CD14-positive monocyte (primary cell): ENCODE measurements around the gene PTPRD. TPM values are rescaled to one million over a fixed set of nuclear protein-coding genes. Genes with fewer than 3 reads are reported as not detected.

Experiments used
- DNase-seq, 3 donors: peaks; one replicate each; pipeline ENCODE4 v3.0.0-alpha.2; 2011 to 2022
- H2AFZ ChIP-seq: 2 replicates; pipeline ENCODE4 v1.6.0; 2012; ENCODE audit warnings: mild to moderate bottlenecking, low read depth, low read length, inconsistent platforms; ENCODE audit not compliant: insufficient read depth, poor library complexity, severe bottlenecking
- H3K27ac ChIP-seq, 2 donors: 1 replicate in 1 of 2; 2 replicates in 1 of 2; pipeline ENCODE4 v1.5.1; 2012 to 2013; ENCODE audit warnings: low read length in 2 of 2, control low read depth in 1 of 2, inconsistent platforms in 1 of 2, low read depth in 1 of 2, mild to moderate bottlenecking in 1 of 2
- H3K27me3 ChIP-seq, 2 donors: one replicate each; pipeline versions ENCODE4 v1.6.0 to v1.6.1; 2011 to 2013; ENCODE audit warnings: low read length in 2 of 2; ENCODE audit not compliant: control insufficient read depth in 2 of 2, insufficient read depth in 2 of 2
- H3K36me3 ChIP-seq, 2 donors: replicated peaks in 1 of 2; 1 replicate in 1 of 2; 2 replicates in 1 of 2; pipeline versions ENCODE4 v1.5.1 to v1.6.1; 2012 to 2013; ENCODE audit warnings: low read length in 2 of 2, control low read depth in 1 of 2, inconsistent platforms in 1 of 2, mild to moderate bottlenecking in 1 of 2; ENCODE audit not compliant: insufficient read depth in 2 of 2, control insufficient read depth in 1 of 2
- H3K4me1 ChIP-seq, 2 donors: 1 replicate in 1 of 2; 2 replicates in 1 of 2; pipeline versions ENCODE4 v1.5.1 to v1.6.1; 2012 to 2013; ENCODE audit warnings: low read length in 2 of 2, control low read depth in 1 of 2, inconsistent platforms in 1 of 2, mild to moderate bottlenecking in 1 of 2, moderate library complexity in 1 of 2; ENCODE audit not compliant: insufficient read depth in 2 of 2, control insufficient read depth in 1 of 2
- H3K4me2 ChIP-seq: replicated peaks from 2 replicates; pipeline ENCODE3; 2012; ENCODE audit warnings: low read length, moderate library complexity, mild to moderate bottlenecking; ENCODE audit not compliant: poor library complexity, severe bottlenecking; ENCODE audit errors: extremely low read depth
- H3K4me3 ChIP-seq, 3 experiments: fragments of 200-600 bp in 1 of 3; sonication (generic) in 1 of 3; replicated peaks in 1 of 3; 1 replicate in 2 of 3; 2 replicates in 1 of 3; pipeline ENCODE4 v1.5.1; 2011 to 2013; ENCODE audit warnings: low read length in 3 of 3, mild to moderate bottlenecking in 3 of 3, control low read depth in 2 of 3, low read depth in 2 of 3, inconsistent platforms in 1 of 3, moderate library complexity in 1 of 3
- H3K79me2 ChIP-seq: 2 replicates; pipeline ENCODE4 v1.6.0; 2012; ENCODE audit warnings: mild to moderate bottlenecking, control low read depth, inconsistent platforms, low read length, moderate library complexity; ENCODE audit not compliant: insufficient read depth
- H3K9ac ChIP-seq: 2 replicates; pipeline ENCODE4 v1.6.0; 2017; ENCODE audit warnings: low read length, mild to moderate bottlenecking; ENCODE audit not compliant: insufficient read depth, poor library complexity, severe bottlenecking
- H3K9me3 ChIP-seq, 2 donors: replicated peaks in 1 of 2; 1 replicate in 1 of 2; 2 replicates in 1 of 2; pipeline versions ENCODE4 v1.5.1 to v1.6.1; 2012 to 2013; ENCODE audit warnings: low read length in 2 of 2, control low read depth in 1 of 2; ENCODE audit not compliant: control insufficient read depth in 1 of 2, insufficient read depth in 1 of 2
- H4K20me1 ChIP-seq: 2 replicates; pipeline ENCODE4 v1.6.0; 2012; ENCODE audit warnings: mild to moderate bottlenecking, low read length, control low read depth, moderate library complexity; ENCODE audit not compliant: insufficient read depth
- H3K27ac Mint-ChIP-seq, 7 donors: one replicate each; pipeline ENCODE4 v1.8.0; 2020; ENCODE audit warnings: mild to moderate bottlenecking in 7 of 7, mixed read lengths in 7 of 7, moderate library complexity in 6 of 7, inconsistent platforms in 2 of 7
- H3K27me3 Mint-ChIP-seq, 3 donors: one replicate each; pipeline ENCODE4 v1.8.0; 2021 to 2022; ENCODE audit warnings: low read depth in 3 of 3, mild to moderate bottlenecking in 3 of 3, mixed read lengths in 3 of 3, moderate library complexity in 3 of 3, inconsistent platforms in 1 of 3
- H3K36me3 Mint-ChIP-seq, 2 donors: one replicate each; pipeline ENCODE4 v1.8.0; 2020; ENCODE audit warnings: mixed read lengths in 2 of 2, inconsistent platforms in 1 of 2, mild to moderate bottlenecking in 1 of 2
- H3K4me1 Mint-ChIP-seq: one replicate; pipeline ENCODE4 v1.8.0; 2020; ENCODE audit warnings: mild to moderate bottlenecking, mixed read lengths
- H3K4me3 Mint-ChIP-seq, 2 donors: one replicate each; pipeline ENCODE4 v1.8.0; 2020; ENCODE audit warnings: mild to moderate bottlenecking in 2 of 2, mixed read lengths in 2 of 2, moderate library complexity in 1 of 2
- H3K9me3 Mint-ChIP-seq, 7 donors: one replicate each; pipeline ENCODE4 v1.8.0; 2020 to 2022; ENCODE audit warnings: mixed read lengths in 7 of 7, mild to moderate bottlenecking in 6 of 7, moderate library complexity in 6 of 7, inconsistent platforms in 2 of 7
- CTCF ChIP-seq: fragments of 200-600 bp; IDR thresholded peaks from one replicate; pipeline ENCODE4 v1.8.0; 2022; ENCODE audit warnings: antibody characterized with exemption, mild to moderate bottlenecking
- WGBS: methylation state at CpG from one replicate; pipeline ENCODE4 v1.1.5; 2013; ENCODE audit warnings: missing lambda C conversion rate; ENCODE audit not compliant: insufficient coverage; 5-methylcytosine and 5-hydroxymethylcytosine counted together
- intact Hi-C, 2 donors: fragments of 100-400 bp; cut with micrococcal nuclease; formaldehyde crosslinking; loops; one replicate each; pipeline versions ENCODE4 v1.15.0 to v1.15.1; 2023
- polyA plus RNA-seq, 3 donors: library from polyadenylated mRNA; depleted of rRNA in 1 of 3; unstranded in 2 of 3; stranded (reverse) in 1 of 3; fragments of 300-500 nt in 2 of 3; fragments of >200 nt in 1 of 3; fragmentation: Illumina TruSeq in 2 of 3; gene quantifications; 1 replicate in 2 of 3; 2 replicates in 1 of 3; pipeline ENCODE4 v1.2.3, GENCODE V29; 2012 to 2021

The PTPRD gene
- polyA plus RNA-seq, 3 donors = not detected

- no peaks in the 10 kb centered on the region for H3K36me3 ChIP-seq
- H2AFZ ChIP-seq = no peak overlapping the region
- Mint-ChIP-seq H3K4me1 (no peaks in the 10 kb centered on the region), H3K36me3 (no peaks in the 10 kb centered on the region), H3K9me3 (no peaks in the 10 kb centered on the region), H3K27me3 (no peaks in the 10 kb centered on the region), H3K27ac (peak overlapping the region in 1 of 7 donors; percentile 1), H3K4me3 (no peak overlapping the region)
- TF ChIP-seq CTCF = no peak
- intact Hi-C loops = no loop called here
- H3K4me2 ChIP-seq = no peak overlapping the region
- no peaks in the 10 kb centered on the region for H3K9me3 ChIP-seq
- no peak for DNase-seq
- no peaks in the 10 kb centered on the region for H4K20me1 ChIP-seq
- 86% methylated on average over 3 of the region's 4 CpGs for WGBS
- H3K4me1 ChIP-seq = no peaks in the 10 kb centered on the region
- no peak overlapping the region for H3K27ac ChIP-seq
- H3K79me2 ChIP-seq = no peaks in the 10 kb centered on the region
- no peaks in the 10 kb centered on the region for H3K27me3 ChIP-seq
- no peak overlapping the region for H3K9ac ChIP-seq
- no peak overlapping the region for H3K4me3 ChIP-seq
Observed at GRCh38 chr9:8779478-8779877, 1833.3 kb downstream of the PTPRD start.

- no peaks in the 10 kb centered on the region for H3K27me3 Mint-ChIP-seq
- no peak overlapping the region for H3K4me3 Mint-ChIP-seq
- Histone ChIP-seq H3K79me2 (no peaks in the 10 kb centered on the region), H4K20me1 (no peaks in the 10 kb centered on the region), H3K27me3 (no peaks in the 10 kb centered on the region), H3K4me1 (no peaks in the 10 kb centered on the region), H3K27ac (no peak overlapping the region), H2AFZ (no peak overlapping the region), H3K9me3 (no peaks in the 10 kb centered on the region), H3K9ac (no peak overlapping the region), H3K36me3 (no peaks in the 10 kb centered on the region), H3K4me3 (no peak overlapping the region), H3K4me2 (no peak overlapping the region)
- H3K9me3 Mint-ChIP-seq = no peaks in the 10 kb centered on the region
- no peak for DNase-seq
- WGBS = 100% methylated on average over 5 of the region's 6 CpGs
- intact Hi-C loops = no loop called here
- no peak for TF ChIP-seq CTCF
- no peaks in the 10 kb centered on the region for H3K36me3 Mint-ChIP-seq
- H3K27ac Mint-ChIP-seq = no peak overlapping the region
- H3K4me1 Mint-ChIP-seq = no peaks in the 10 kb centered on the region
Observed at GRCh38 chr9:8778356-8778755, 1834.4 kb downstream of the PTPRD start.
